T-helper 1 cell treated with Interleukin-12 subunit alpha and Interleukin-12 subunit beta and Interleukin-4 antibody, amounts not matched to agents 30 μg/mL and 1 μg/mL, for 36 hours (primary cell): Measurements from ENCODE around the gene SGSM2.

Experiments
- H3K27ac Mint-ChIP-seq: one replicate; pipeline ENCODE4 v1.8.0; 2021; ENCODE audit warnings: mild to moderate bottlenecking, mixed read lengths
- H3K27me3 Mint-ChIP-seq: one replicate; pipeline ENCODE4 v1.8.0; 2021; ENCODE audit warnings: low read depth, mixed read lengths
- H3K36me3 Mint-ChIP-seq: one replicate; pipeline ENCODE4 v1.8.0; 2021; ENCODE audit warnings: low read depth, mixed read lengths
- H3K4me1 Mint-ChIP-seq: one replicate; pipeline ENCODE4 v1.8.0; 2021; ENCODE audit warnings: low read depth, mixed read lengths
- H3K4me3 Mint-ChIP-seq: one replicate; pipeline ENCODE4 v1.8.0; 2021; ENCODE audit warnings: mild to moderate bottlenecking, moderate library complexity, mixed read lengths
- H3K9me3 Mint-ChIP-seq: one replicate; pipeline ENCODE4 v1.8.0; 2021; ENCODE audit warnings: mixed read lengths

SGSM2 gene

GRCh38 chr17:2380950-2381649 is 43.8 kb downstream of the SGSM2 start:
- H3K36me3 Mint-ChIP-seq, result peaks cover 4% of the 10 kb centered on the region
- no peaks in the 10 kb centered on the region for H3K9me3 Mint-ChIP-seq
- H3K4me3 Mint-ChIP-seq, result no peak overlapping the region
- peaks cover 4% of the 10 kb centered on the region for H3K4me1 Mint-ChIP-seq
- H3K27me3 Mint-ChIP-seq, result no peaks in the 10 kb centered on the region
- H3K27ac Mint-ChIP-seq, result no peak overlapping the region

GRCh38 chr17:2383628-2384167 is 46.4 kb downstream of the SGSM2 start:
- Mint-ChIP-seq H3K27me3 (no peaks in the 10 kb centered on the region), H3K4me3 (no peak overlapping the region), H3K27ac (no peak overlapping the region), H3K4me1 (peaks cover 10% of the 10 kb centered on the region), H3K36me3 (peaks cover 5% of the 10 kb centered on the region), H3K9me3 (no peaks in the 10 kb centered on the region)

- no peak overlapping the region for H3K4me3 Mint-ChIP-seq
- H3K27me3 Mint-ChIP-seq, result no peaks in the 10 kb centered on the region
- H3K9me3 Mint-ChIP-seq, result no peaks in the 10 kb centered on the region
- H3K36me3 Mint-ChIP-seq, result peaks cover 8% of the 10 kb centered on the region
- H3K4me1 Mint-ChIP-seq, result peaks cover 16% of the 10 kb centered on the region
- no peak overlapping the region for H3K27ac Mint-ChIP-seq
Measured at GRCh38 chr17:2384439-2385127, 47.3 kb downstream of the SGSM2 start.

- H3K27ac Mint-ChIP-seq, result no peak overlapping the region
- no peaks in the 10 kb centered on the region for H3K27me3 Mint-ChIP-seq
- no peaks in the 10 kb centered on the region for H3K9me3 Mint-ChIP-seq
- H3K4me1 Mint-ChIP-seq, result peaks cover 16% of the 10 kb centered on the region
- H3K4me3 Mint-ChIP-seq, result no peak overlapping the region
- peaks cover 8% of the 10 kb centered on the region for H3K36me3 Mint-ChIP-seq
Measured at GRCh38 chr17:2385240-2386210, 48.2 kb downstream of the SGSM2 start.

GRCh38 chr17:2386400-2387085 is 49.2 kb downstream of the SGSM2 start:
- Mint-ChIP-seq H3K36me3 (peaks cover 8% of the 10 kb centered on the region), H3K27me3 (no peaks in the 10 kb centered on the region), H3K9me3 (no peaks in the 10 kb centered on the region), H3K4me3 (no peak overlapping the region), H3K4me1 (peaks cover 21% of the 10 kb centered on the region), H3K27ac (no peak overlapping the region)

GRCh38 chr17:2387086-2388019 is 50.1 kb downstream of the SGSM2 start:
- peaks cover 29% of the 10 kb centered on the region for H3K4me1 Mint-ChIP-seq
- H3K9me3 Mint-ChIP-seq, result no peaks in the 10 kb centered on the region
- no peak overlapping the region for H3K4me3 Mint-ChIP-seq
- no peak overlapping the region for H3K27ac Mint-ChIP-seq
- peaks cover 8% of the 10 kb centered on the region for H3K36me3 Mint-ChIP-seq
- H3K27me3 Mint-ChIP-seq, result no peaks in the 10 kb centered on the region

- Mint-ChIP-seq H3K9me3 (no peaks in the 10 kb centered on the region), H3K36me3 (peaks cover 8% of the 10 kb centered on the region), H3K27ac (no peak overlapping the region), H3K27me3 (no peaks in the 10 kb centered on the region), H3K4me3 (no peak overlapping the region), H3K4me1 (peaks cover 26% of the 10 kb centered on the region)
Measured at GRCh38 chr17:2388020-2388682, 50.9 kb downstream of the SGSM2 start.

- H3K27me3 Mint-ChIP-seq, result no peaks in the 10 kb centered on the region
- H3K9me3 Mint-ChIP-seq, result no peaks in the 10 kb centered on the region
- H3K27ac Mint-ChIP-seq, result peak overlapping the region; percentile 21
- peak overlapping the region; percentile 26 for H3K4me3 Mint-ChIP-seq
- H3K4me1 Mint-ChIP-seq, result peaks cover 26% of the 10 kb centered on the region
- peaks cover 8% of the 10 kb centered on the region for H3K36me3 Mint-ChIP-seq
Measured at GRCh38 chr17:2388683-2389055, 51.4 kb downstream of the SGSM2 start.

GRCh38 chr17:2390199-2390836 is 53.0 kb downstream of the SGSM2 start:
- Mint-ChIP-seq H3K4me3 (peak overlapping the region; percentile 37), H3K27me3 (no peaks in the 10 kb centered on the region), H3K36me3 (peaks cover 8% of the 10 kb centered on the region), H3K9me3 (no peaks in the 10 kb centered on the region), H3K27ac (peak overlapping the region; percentile 57), H3K4me1 (peaks cover 31% of the 10 kb centered on the region)

- H3K36me3 Mint-ChIP-seq, result peaks cover 8% of the 10 kb centered on the region
- no peaks in the 10 kb centered on the region for H3K9me3 Mint-ChIP-seq
- H3K4me3 Mint-ChIP-seq, result peak overlapping the region; percentile 90
- no peaks in the 10 kb centered on the region for H3K27me3 Mint-ChIP-seq
- peaks cover 37% of the 10 kb centered on the region for H3K4me1 Mint-ChIP-seq
- H3K27ac Mint-ChIP-seq, result peak overlapping the region; percentile 95
Measured at GRCh38 chr17:2391597-2392251, 54.4 kb downstream of the SGSM2 start.

GRCh38 chr17:2392252-2393173 is 55.2 kb downstream of the SGSM2 start:
- Mint-ChIP-seq H3K27ac (peak overlapping the region; percentile 95), H3K4me1 (peaks cover 42% of the 10 kb centered on the region), H3K36me3 (peaks cover 8% of the 10 kb centered on the region), H3K4me3 (peak overlapping the region; percentile 90), H3K9me3 (no peaks in the 10 kb centered on the region), H3K27me3 (no peaks in the 10 kb centered on the region)
